Measurements from ENCODE around the gene PRR33. TPM values are rescaled to one million over a fixed set of nuclear protein-coding genes. Genes with fewer than 3 reads are reported as not detected.
A peak's percentile ranks its signal among the peaks of the same experiment; 100 is the strongest.

PRR33 gene
- total and polyA plus RNA-seq, 9 of the 15 experiments (the other 6 are each of a cell fraction or from before 2014, with no cell fraction given) = not detected

DNA sequence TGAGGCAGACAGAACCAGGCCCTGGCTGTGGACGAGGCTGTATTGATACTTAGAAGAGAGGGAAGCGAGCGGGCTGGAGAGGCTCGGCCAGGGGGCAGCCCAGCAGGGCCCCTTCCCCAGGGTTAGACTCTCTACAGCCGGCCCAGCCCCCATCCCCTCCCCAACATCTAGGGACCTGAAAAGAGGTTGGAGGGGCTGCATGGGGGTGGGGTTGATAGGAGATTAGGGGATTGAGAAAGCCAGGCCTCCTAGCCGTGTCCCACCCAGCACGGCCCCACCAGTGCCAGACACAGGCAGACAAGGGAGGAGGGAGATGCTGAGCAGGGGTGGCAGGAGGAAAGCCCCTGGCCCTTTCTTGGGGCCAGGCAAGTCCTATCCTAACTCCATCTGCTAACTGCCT lies 33.1 kb downstream of the PRR33 start:
- no peak overlapping the region for H3K27ac ChIP-seq (ENCODE audit: extremely low read depth, low read depth, low read length)
- no peaks in the 10 kb centered on the region for H3K36me3 ChIP-seq (ENCODE audit: control insufficient read depth, insufficient read depth, low read length)
- H3K4me1 ChIP-seq (replicated peaks in 1 of 2; ENCODE audit: control insufficient read depth in 2 of 2, insufficient read depth in 2 of 2, low read length in 2 of 2) = peaks cover 0 to 13% of the 10 kb centered on the region in 2 experiments; a peak in 2 of 5 replicates
- H3K9me3 ChIP-seq (replicated peaks; ENCODE audit: control insufficient read depth, insufficient read depth, low read depth, low read length) = no peaks in the 10 kb centered on the region
- POLR2A ChIA-PET = interaction anchor here (0.6 kb wide), 1 partner anchor 101 kb away, joined by 3 read pairs; no protein-coding TSS in a partner anchor
- no peak overlapping the region for H3K4me3 ChIP-seq
- 2% methylated on average over 7 of the region's 7 CpGs for WGBS (ENCODE audit: insufficient coverage, low coverage, missing lambda C conversion rate)
- no peak overlapping the region for H2AFZ ChIP-seq (ENCODE audit: low read depth, low read length)
- no peak overlapping the region for H3K4me2 ChIP-seq (ENCODE audit: insufficient read depth, low read length)
- in situ Hi-C loops (cut with MboI) (loop anchor here (10.0 kb wide), 1 partner anchor 296 kb away; no protein-coding TSS in a partner anchor), intact Hi-C loops (cut with micrococcal nuclease) (no loop called here)
- H3K27me3 ChIP-seq (ENCODE audit: control insufficient read depth in 2 of 2, insufficient read depth in 2 of 2, low read length in 2 of 2) = peaks cover 4 to 59% of the 10 kb centered on the region in 2 experiments; a peak in 3 of 5 replicates
- H3K9ac ChIP-seq (ENCODE audit: insufficient read depth in 1 of 2, low read depth in 2 of 2, low read length in 2 of 2) = no peak overlapping the region
- no peak for TF ChIP-seq CCAR2 (IDR thresholded peaks at IDR 0.05; ENCODE audit: low read depth, low read length)
- no peak for TF ChIP-seq NFE2L1 (tag; IDR thresholded peaks at IDR 0.05; ENCODE audit: borderline replicate concordance, low read depth)
- H3K79me2 ChIP-seq (ENCODE audit: control insufficient read depth, insufficient read depth, low read length) = no peaks in the 10 kb centered on the region
- no peaks in the 10 kb centered on the region for H3K9me1 ChIP-seq (ENCODE audit: control insufficient read depth, insufficient read depth, low read length)
- CTCF ChIA-PET (ENCODE audit: low intra/inter-chr PET ratio) = no interaction called here
- FAIRE-seq = no peak
- no peak for ATAC-seq
- peaks cover 3% of the 10 kb centered on the region for H4K20me1 ChIP-seq (replicated peaks; ENCODE audit: control insufficient read depth, insufficient read depth, low read length)
- no TSS peak for BruUV-seq (replicated peaks)
- DNase-seq (ENCODE audit: extremely low read depth in 1 of 4, low spot score in 3 of 4) = no peak

DNA sequence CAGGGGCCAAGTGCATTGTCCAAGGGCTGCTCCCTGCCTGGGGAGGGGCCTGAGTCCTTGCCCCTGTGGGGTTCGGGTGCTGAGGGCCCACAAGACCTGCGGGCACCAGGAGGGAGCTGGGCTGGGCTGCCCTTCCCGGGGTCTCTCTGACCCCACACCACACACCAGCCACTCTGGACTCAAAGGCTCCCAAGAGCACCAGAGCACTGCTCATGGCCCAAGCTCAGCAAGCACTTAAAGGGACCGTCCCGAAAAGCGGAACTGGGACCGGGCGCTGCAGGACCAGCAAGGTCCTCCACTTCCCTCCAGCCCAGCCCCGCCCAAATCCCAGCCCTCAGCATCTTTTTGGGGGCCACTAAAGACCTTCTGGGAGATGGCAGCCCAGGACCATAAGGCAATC lies 33.5 kb downstream of the PRR33 start:
- CTCF ChIA-PET (ENCODE audit: low intra/inter-chr PET ratio) = no interaction called here
- TF ChIP-seq SRSF9 (IDR thresholded peaks at IDR 0.05; ENCODE audit: borderline replicate concordance, low read depth, low read length) (no peak), PRMT5 (CRISPR knock-in tag; IDR thresholded peaks at IDR 0.05) (no peak), HNRNPH1 (optimal IDR thresholded peaks at IDR 0.05; ENCODE audit: low read depth, low read length) (no peak), ZNF764 (CRISPR knock-in tag; IDR thresholded peaks at IDR 0.05; ENCODE audit: low read depth) (no peak)
- TF ChIP-seq, protein P1, sequence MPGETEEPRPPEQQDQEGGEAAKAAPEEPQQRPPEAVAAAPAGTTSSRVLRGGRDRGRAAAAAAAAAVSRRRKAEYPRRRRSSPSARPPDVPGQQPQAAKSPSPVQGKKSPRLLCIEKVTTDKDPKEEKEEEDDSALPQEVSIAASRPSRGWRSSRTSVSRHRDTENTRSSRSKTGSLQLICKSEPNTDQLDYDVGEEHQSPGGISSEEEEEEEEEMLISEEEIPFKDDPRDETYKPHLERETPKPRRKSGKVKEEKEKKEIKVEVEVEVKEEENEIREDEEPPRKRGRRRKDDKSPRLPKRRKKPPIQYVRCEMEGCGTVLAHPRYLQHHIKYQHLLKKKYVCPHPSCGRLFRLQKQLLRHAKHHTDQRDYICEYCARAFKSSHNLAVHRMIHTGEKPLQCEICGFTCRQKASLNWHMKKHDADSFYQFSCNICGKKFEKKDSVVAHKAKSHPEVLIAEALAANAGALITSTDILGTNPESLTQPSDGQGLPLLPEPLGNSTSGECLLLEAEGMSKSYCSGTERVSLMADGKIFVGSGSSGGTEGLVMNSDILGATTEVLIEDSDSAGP (CRISPR knock-in tag; IDR thresholded peaks at IDR 0.05) = peak; percentile 48; the same call in 1 of the 2 replicates
- TF ChIP-seq, protein P2, sequence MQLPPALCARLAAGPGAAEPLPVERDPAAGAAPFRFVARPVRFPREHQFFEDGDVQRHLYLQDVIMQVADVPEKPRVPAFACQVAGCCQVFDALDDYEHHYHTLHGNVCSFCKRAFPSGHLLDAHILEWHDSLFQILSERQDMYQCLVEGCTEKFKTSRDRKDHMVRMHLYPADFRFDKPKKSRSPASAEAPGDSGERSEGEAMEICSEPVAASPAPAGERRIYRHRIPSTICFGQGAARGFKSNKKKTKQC (CRISPR knock-in tag; IDR thresholded peaks at IDR 0.05) = no peak
- TF ChIP-seq, protein P3, sequence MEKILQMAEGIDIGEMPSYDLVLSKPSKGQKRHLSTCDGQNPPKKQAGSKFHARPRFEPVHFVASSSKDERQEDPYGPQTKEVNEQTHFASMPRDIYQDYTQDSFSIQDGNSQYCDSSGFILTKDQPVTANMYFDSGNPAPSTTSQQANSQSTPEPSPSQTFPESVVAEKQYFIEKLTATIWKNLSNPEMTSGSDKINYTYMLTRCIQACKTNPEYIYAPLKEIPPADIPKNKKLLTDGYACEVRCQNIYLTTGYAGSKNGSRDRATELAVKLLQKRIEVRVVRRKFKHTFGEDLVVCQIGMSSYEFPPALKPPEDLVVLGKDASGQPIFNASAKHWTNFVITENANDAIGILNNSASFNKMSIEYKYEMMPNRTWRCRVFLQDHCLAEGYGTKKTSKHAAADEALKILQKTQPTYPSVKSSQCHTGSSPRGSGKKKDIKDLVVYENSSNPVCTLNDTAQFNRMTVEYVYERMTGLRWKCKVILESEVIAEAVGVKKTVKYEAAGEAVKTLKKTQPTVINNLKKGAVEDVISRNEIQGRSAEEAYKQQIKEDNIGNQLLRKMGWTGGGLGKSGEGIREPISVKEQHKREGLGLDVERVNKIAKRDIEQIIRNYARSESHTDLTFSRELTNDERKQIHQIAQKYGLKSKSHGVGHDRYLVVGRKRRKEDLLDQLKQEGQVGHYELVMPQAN (IDR thresholded peaks at IDR 0.05; ENCODE audit: borderline replicate concordance) = no peak

More for the DNA sequence above, 33.5 kb downstream of the PRR33 start:
- Histone ChIP-seq H3K27me3 (ENCODE audit: control insufficient read depth in 2 of 2, insufficient read depth in 2 of 2, low read length in 2 of 2) (peaks cover 8 to 59% of the 10 kb centered on the region in 2 experiments; a peak in 3 of 5 replicates), H3K9me1 (ENCODE audit: control insufficient read depth, insufficient read depth, low read length) (no peaks in the 10 kb centered on the region), H3K9me3 (replicated peaks; ENCODE audit: control insufficient read depth, insufficient read depth, low read depth, low read length) (no peaks in the 10 kb centered on the region), H2AFZ (ENCODE audit: low read depth, low read length) (no peak overlapping the region), H3K4me1 (replicated peaks in 1 of 2; ENCODE audit: control insufficient read depth in 2 of 2, insufficient read depth in 2 of 2, low read length in 2 of 2) (peaks cover 0 to 12% of the 10 kb centered on the region in 2 experiments; a peak in 1 of 5 replicates), H4K20me1 (replicated peaks; ENCODE audit: control insufficient read depth, insufficient read depth, low read length) (peaks cover 3% of the 10 kb centered on the region), H3K79me2 (ENCODE audit: control insufficient read depth, insufficient read depth, low read length) (no peaks in the 10 kb centered on the region), H3K4me2 (ENCODE audit: insufficient read depth, low read length) (no peak overlapping the region), H3K36me3 (ENCODE audit: control insufficient read depth, insufficient read depth, low read length) (no peaks in the 10 kb centered on the region), H3K27ac (ENCODE audit: extremely low read depth, low read depth, low read length) (no peak overlapping the region), H3K4me3 (no peak overlapping the region), H3K9ac (ENCODE audit: insufficient read depth in 1 of 2, low read depth in 2 of 2, low read length in 2 of 2) (no peak overlapping the region)
- intact Hi-C loops (cut with micrococcal nuclease) = no loop called here
- ATAC-seq = peak; percentile 42; the same call in 1 of the 3 replicates
- 5% methylated on average over 9 of the region's 9 CpGs for WGBS (ENCODE audit: insufficient coverage, low coverage, missing lambda C conversion rate)
- FAIRE-seq = no peak
- no TSS peak for BruUV-seq (replicated peaks)
- POLR2A ChIA-PET = no interaction called here
- in situ Hi-C loops (cut with MboI) = loop anchor here (10.0 kb wide), 1 partner anchor 297 kb away; no protein-coding TSS in a partner anchor
- no peak for DNase-seq (ENCODE audit: extremely low read depth in 1 of 4, low spot score in 3 of 4)

Measured in K562 (cell line).